ENCODE measurements around the gene RNF166.

DNA sequence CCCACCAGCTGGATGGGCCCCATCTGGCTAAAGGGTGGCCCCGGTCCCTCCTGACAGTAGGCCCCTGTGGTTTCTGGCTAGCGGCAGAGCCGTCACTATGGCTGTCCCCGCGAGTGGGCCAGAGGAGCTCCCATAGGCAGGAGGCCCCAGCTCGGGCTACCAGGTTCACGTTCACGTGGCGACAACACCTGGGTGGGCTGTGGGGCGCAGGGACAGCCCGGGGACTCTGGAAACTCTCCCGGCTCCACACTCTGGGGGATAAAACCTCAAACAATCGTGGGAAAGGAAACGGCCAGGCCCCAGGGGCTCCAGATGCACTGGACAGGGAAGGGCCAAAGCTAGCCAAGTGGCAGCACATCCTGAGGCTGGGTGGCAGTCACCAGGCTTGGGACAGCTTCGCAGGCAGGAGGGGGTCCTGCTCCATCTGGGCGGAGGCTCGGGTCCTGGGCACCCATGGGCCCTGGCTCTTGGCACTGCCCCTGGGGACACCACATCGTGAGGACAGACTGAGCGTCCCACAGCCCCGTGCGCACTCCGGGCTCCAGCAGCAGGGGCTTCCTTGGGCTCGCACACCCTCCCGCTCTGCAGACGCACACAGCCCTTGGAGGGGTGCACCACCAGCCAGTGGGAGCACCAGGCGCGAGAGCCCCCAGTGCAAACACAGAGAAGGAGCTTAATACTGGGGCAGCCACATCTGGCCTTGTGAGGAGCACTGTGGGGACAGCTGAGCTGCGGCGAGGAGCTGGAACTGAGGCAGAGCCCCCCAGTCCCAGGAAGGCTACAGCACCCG, 4.4 kb downstream of the RNF166 start:
- TF ChIP-seq POLR2AphosphoS5 (IDR thresholded peaks at IDR 0.05; ENCODE audit: low read depth, low read length): no peak
- TF ChIP-seq, protein P1, sequence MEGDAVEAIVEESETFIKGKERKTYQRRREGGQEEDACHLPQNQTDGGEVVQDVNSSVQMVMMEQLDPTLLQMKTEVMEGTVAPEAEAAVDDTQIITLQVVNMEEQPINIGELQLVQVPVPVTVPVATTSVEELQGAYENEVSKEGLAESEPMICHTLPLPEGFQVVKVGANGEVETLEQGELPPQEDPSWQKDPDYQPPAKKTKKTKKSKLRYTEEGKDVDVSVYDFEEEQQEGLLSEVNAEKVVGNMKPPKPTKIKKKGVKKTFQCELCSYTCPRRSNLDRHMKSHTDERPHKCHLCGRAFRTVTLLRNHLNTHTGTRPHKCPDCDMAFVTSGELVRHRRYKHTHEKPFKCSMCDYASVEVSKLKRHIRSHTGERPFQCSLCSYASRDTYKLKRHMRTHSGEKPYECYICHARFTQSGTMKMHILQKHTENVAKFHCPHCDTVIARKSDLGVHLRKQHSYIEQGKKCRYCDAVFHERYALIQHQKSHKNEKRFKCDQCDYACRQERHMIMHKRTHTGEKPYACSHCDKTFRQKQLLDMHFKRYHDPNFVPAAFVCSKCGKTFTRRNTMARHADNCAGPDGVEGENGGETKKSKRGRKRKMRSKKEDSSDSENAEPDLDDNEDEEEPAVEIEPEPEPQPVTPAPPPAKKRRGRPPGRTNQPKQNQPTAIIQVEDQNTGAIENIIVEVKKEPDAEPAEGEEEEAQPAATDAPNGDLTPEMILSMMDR (IDR thresholded peaks at IDR 0.05): no peak
